Mucosa of descending colon (tissue), 3 donors: ENCODE measurements around the gene IPO7. TPM values are rescaled to one million over a fixed set of nuclear protein-coding genes. Genes with fewer than 3 reads are reported as not detected.
"Not testable (repeated sequence)": the region's sequence is repeated elsewhere in the genome, so short reads cannot be mapped to it uniquely, and the experiment has no call there.

ENCODE experiments used
- ATAC-seq: fragments of 200-7000 bp; cut with Tn5 transposase; one replicate; pipeline ENCODE4 v1.9.1; 2020; ENCODE audit warnings: mild to moderate bottlenecking, moderate library complexity
- DNase-seq, 3 donors: peaks; one replicate each; pipeline ENCODE4 v3.0.0-alpha.2; 2020
- H3K36me3 ChIP-seq: fragments of 200-600 bp; one replicate; pipeline ENCODE4 v1.8.0; 2021; ENCODE audit warnings: low read depth, mild to moderate bottlenecking
- H3K4me1 ChIP-seq: fragments of 200-600 bp; one replicate; pipeline ENCODE4 v1.8.0; 2021; ENCODE audit warnings: low read depth, mild to moderate bottlenecking
- H3K4me3 ChIP-seq: fragments of 200-600 bp; one replicate; pipeline ENCODE4 v1.8.0; 2021; ENCODE audit warnings: mild to moderate bottlenecking
- H3K9me3 ChIP-seq: fragments of 200-600 bp; one replicate; pipeline ENCODE4 v1.8.0; 2021; ENCODE audit warnings: mild to moderate bottlenecking
- intact Hi-C, 2 donors: fragments of 100-400 bp; cut with DNase I in 1 of 2; cut with micrococcal nuclease in 1 of 2; formaldehyde crosslinking; loops; one replicate each; pipeline versions ENCODE4 v1.11.0 to v1.11.1; 2022; cut with DNase I, micrococcal nuclease
- total RNA-seq, 3 donors: library from RNA; stranded (reverse); fragmentation: NEBNext Ultra II Directional in 2 of 3; extraction: Animal tissue kit (Norgen Biotek cat#: 25700) in 2 of 3; gene quantifications; one replicate each; pipeline versions ENCODE4 v1.2.1 to v1.2.4, GENCODE V29; 2021 to 2023
- TF ChIP-seq, protein P1 (sequence below): fragments of 200-600 bp; IDR thresholded peaks from one replicate; pipeline ENCODE4 v1.8.0; 2022; ENCODE audit warnings: antibody characterized with exemption, mild to moderate bottlenecking
- donor health status: DM: no; HTN: no; CAD: no; lungs with moderate emphysema.
- donor health status: DM: no; HTN: no; CAD: no.
- donor health status: DM: no; HTN: yes; CAD: no.

IPO7 gene
- total RNA-seq, 3 donors from 2014 or later: 68.8 to 141 (median 69.9) TPM

DNA sequence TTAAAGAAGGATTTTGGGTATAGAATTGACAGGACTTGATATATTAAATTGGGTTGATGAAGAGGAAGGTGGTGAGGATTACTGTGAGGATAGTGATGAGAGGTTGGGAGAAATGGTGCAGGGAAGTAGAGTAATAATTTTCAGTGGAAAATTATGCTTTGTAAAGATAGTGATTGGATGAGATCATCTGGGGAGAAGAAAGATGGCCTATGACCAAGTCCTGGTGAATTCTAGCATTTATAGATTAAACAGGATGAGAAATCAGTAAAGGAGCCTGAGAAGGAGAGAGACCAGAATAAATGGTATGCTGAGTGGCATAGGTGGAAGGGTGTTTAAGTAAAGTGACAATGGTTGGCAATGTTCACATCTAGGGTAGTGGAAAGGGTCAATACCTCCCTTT is 15.0 kb downstream of the IPO7 start:
- intact Hi-C loops: no loop called here
- H3K9me3 ChIP-seq: no peaks in the 10 kb centered on the region
- no peak for ATAC-seq
- DNase-seq: no peak
- H3K36me3 ChIP-seq: no peaks in the 10 kb centered on the region
- TF ChIP-seq, protein P1, sequence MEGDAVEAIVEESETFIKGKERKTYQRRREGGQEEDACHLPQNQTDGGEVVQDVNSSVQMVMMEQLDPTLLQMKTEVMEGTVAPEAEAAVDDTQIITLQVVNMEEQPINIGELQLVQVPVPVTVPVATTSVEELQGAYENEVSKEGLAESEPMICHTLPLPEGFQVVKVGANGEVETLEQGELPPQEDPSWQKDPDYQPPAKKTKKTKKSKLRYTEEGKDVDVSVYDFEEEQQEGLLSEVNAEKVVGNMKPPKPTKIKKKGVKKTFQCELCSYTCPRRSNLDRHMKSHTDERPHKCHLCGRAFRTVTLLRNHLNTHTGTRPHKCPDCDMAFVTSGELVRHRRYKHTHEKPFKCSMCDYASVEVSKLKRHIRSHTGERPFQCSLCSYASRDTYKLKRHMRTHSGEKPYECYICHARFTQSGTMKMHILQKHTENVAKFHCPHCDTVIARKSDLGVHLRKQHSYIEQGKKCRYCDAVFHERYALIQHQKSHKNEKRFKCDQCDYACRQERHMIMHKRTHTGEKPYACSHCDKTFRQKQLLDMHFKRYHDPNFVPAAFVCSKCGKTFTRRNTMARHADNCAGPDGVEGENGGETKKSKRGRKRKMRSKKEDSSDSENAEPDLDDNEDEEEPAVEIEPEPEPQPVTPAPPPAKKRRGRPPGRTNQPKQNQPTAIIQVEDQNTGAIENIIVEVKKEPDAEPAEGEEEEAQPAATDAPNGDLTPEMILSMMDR: no peak
- no peaks in the 10 kb centered on the region for H3K4me1 ChIP-seq
- no peak overlapping the region for H3K4me3 ChIP-seq

DNA sequence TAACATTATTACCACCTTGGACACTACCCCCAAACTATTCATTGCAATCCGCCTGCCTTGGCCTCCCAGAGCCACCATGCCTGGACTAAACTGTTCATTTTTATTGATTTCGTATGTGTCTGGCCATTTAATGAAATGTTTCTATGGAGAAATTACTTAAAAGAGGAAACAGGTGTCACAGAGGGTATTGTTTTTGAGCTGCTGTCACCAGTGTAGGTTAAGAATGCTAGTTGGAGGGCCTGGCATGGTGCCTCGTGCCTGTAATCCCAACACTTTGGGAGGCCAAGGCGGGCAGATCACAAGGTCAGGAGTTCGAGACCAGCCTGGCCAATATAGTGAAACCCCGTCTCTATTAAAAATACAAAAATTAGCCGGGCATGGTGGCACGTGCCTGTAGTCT is 17.4 kb downstream of the IPO7 start:
- H3K36me3 ChIP-seq, H3K4me3 ChIP-seq, H3K9me3 ChIP-seq, H3K4me1 ChIP-seq, DNase-seq, intact Hi-C loops, ATAC-seq: not testable (repeated sequence)

DNA sequence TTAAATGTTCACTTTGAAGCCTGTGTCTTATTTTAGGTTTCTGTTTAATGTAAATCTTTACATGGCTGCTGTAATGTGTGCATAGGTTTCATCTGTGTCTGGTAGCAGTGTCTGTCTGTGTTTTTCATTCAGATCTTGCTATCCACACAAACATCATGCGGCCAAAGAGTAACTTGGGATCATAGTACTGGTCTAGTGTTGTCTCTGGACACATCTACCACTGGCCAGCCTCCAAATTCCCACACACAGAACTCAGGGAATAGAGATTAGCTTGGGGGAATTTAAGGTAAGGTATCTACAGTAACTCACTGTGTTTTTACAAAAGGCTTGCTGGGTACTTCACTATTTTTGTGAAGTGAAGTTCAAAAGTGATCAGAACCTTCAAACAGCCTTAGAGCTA is 44.3 kb downstream of the IPO7 start:
- TF ChIP-seq, protein P1: no peak
- no peaks in the 10 kb centered on the region for H3K9me3 ChIP-seq
- H3K4me1 ChIP-seq: no peaks in the 10 kb centered on the region
- H3K36me3 ChIP-seq: peaks cover 22% of the 10 kb centered on the region
- intact Hi-C loops: no loop called here
- ATAC-seq (no peak), DNase-seq (no peak)
- H3K4me3 ChIP-seq: no peak overlapping the region

DNA sequence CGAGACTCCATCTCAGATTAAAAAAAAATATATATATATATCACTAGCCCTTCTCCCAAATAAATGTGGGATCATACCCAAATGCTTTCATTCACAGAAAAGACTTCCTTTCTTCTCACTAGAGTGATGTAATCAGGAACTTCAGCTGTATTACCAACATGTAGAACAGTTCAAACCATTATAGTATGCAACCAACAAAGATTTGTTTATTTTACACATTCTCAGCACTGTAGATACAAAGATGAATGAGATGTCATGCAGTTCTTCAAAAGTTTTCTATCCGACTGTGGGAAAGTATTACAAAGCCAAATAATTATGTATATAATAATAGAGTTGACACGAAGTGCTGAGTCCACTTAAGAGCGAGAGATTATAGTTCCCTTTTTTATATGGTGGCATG is 54.2 kb downstream of the IPO7 start:
- Histone ChIP-seq H3K36me3 (peaks cover 13% of the 10 kb centered on the region), H3K9me3 (no peaks in the 10 kb centered on the region), H3K4me1 (no peaks in the 10 kb centered on the region), H3K4me3 (no peak overlapping the region)
- ATAC-seq: no peak
- intact Hi-C loops: no loop called here
- TF ChIP-seq, protein P1: no peak
- DNase-seq: no peak

DNA sequence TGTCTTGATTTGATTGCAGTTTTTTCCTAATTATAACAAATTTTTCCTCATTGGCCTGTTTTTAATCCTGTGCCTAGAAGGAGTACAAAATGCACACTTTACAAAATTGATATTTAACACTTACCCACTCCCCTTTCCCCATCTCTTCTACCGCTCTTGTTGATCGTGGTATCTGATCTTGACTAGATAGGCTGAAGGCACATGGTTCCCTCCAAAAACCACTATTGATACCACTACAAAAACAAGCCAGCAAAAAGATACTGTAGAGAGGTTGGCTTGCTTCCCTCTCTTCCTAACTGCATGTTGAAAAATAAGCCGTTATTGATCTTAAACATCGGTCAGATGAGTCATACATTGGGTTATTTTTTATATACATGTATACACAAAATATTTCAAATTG is 61.8 kb downstream of the IPO7 start:
- no peak for DNase-seq
- Histone ChIP-seq H3K4me3 (no peak overlapping the region), H3K36me3 (no peaks in the 10 kb centered on the region), H3K9me3 (no peaks in the 10 kb centered on the region), H3K4me1 (no peaks in the 10 kb centered on the region)
- no peak for ATAC-seq
- TF ChIP-seq, protein P1: no peak
- intact Hi-C loops: no loop called here

DNA sequence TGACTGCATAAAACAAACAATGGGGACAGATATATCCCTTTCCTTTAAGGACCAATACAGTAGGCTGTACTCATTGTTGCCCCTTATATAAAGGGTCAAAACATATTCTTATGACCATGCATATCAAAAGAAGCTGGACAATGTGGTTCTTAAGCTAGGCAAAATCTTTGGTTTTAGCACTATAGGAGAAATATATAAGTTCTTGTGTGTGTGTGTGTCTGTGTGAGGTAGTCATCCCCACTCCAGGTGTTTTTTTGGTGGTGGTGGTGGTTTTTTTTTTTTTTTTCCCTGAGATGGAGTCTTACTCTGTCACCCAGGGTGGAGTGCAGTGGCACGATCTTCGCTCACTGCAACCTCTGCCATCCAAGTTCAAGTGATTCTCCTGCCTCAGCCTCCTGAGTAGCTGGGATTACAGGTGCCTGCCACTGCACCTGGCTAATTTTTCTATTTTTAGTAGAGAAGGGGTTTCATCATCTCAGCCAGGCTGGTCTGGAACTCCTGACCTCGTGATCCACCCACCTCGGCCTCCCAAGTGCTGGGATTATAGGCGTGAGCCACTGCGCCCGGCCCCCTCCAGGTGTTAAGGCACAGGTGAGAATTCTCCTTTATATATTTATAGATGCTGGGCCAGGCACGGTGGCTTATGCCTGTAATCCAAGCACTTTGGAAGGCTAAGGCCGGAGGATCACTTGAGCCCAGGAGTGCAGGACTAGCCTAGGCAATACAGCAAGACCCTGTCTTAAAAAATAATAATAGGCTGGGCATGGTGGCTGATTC is 64.3 kb downstream of the IPO7 start:
- H3K9me3 ChIP-seq: peaks cover 10% of the 10 kb centered on the region
- peak in 1 of 3 donors; percentile 34 for DNase-seq
- intact Hi-C loops: no loop called here
- no peaks in the 10 kb centered on the region for H3K4me1 ChIP-seq
- no peak for ATAC-seq
- H3K36me3 ChIP-seq: no peaks in the 10 kb centered on the region
- H3K4me3 ChIP-seq: no peak overlapping the region
- TF ChIP-seq, protein P1: no peak

DNA sequence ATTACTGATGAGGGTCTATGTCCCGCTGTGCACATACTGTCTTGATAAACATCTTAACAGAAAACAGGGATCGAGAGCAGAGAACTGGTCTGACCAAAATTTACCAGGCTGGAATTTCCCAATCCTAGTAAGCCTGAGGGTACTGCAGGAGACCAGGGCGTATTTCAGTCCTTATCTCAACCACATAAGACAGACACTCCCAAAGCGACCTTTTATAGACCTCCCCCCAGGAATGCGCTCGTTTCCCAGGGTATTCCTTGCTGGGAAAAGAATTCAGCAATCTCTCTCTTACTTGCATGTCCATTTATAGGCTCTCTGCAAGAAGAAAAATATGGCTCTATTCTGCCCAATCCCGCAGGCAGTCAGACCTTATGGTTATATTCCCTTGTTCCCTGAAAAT is 67.6 kb downstream of the IPO7 start:
- H3K36me3 ChIP-seq, intact Hi-C loops, H3K4me1 ChIP-seq, ATAC-seq, H3K4me3 ChIP-seq: not testable (repeated sequence)
- peak in 1 of 3 donors; percentile 11 for DNase-seq
- H3K9me3 ChIP-seq: peaks cover 10% of the 10 kb centered on the region
